Measurements from ENCODE around the gene PRMT9.

DNA sequence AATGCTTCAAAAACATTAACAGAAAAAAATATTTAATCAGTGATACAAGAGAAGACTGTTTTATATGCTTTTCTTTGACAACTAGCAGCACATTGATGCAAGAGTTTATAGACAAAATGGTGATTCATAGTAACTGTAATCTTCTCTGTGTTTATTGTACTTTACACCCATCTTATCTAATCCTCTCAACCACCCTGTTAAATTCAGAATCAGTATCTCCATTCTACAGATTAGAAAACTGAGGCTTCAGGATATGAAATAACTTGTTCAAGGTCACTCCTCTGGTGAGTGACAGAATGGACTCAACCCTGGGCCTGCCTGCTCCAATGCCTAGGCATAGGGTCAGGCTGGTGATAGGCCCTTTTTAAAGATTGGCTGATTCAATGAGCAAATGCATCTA is 92.9 kb downstream of the PRMT9 start:
- TF ChIP-seq, protein P1, sequence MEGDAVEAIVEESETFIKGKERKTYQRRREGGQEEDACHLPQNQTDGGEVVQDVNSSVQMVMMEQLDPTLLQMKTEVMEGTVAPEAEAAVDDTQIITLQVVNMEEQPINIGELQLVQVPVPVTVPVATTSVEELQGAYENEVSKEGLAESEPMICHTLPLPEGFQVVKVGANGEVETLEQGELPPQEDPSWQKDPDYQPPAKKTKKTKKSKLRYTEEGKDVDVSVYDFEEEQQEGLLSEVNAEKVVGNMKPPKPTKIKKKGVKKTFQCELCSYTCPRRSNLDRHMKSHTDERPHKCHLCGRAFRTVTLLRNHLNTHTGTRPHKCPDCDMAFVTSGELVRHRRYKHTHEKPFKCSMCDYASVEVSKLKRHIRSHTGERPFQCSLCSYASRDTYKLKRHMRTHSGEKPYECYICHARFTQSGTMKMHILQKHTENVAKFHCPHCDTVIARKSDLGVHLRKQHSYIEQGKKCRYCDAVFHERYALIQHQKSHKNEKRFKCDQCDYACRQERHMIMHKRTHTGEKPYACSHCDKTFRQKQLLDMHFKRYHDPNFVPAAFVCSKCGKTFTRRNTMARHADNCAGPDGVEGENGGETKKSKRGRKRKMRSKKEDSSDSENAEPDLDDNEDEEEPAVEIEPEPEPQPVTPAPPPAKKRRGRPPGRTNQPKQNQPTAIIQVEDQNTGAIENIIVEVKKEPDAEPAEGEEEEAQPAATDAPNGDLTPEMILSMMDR (conservative IDR thresholded peaks at IDR 0.05 in 1 of 2, IDR thresholded peaks at IDR 0.05 in 1 of 2; ENCODE audit: low read depth in 1 of 2, low read length in 2 of 2), result no peak
- no peak for TF ChIP-seq EZH2 (IDR thresholded peaks at IDR 0.05; ENCODE audit: low read length, missing control alignments)
